Measurements from ENCODE around the gene SPOCK2.

DNA sequence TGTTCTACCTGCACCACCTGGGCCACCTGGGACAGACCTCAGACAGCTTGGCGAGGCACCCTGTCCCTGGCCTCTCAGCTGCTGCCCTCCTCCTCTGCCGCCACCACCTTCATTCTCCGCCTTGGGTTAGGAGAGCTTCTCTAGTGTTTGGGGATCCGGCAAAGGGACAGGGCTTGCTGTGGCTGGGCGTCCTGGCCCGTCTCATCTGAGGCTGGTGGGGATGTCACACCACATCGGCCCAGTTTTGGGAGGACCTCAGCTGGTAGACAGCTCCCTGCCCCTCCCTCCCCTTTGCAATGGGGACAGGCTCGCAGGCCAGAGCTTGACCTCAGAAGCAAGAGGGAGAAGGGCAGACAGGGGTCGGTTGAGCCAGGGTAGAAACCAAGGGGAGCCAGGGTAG is 26.4 kb downstream of the SPOCK2 start:
- TF ChIP-seq CHD2 (IDR thresholded peaks at IDR 0.05; ENCODE audit: low read depth, low read length): no peak
- TF ChIP-seq SMARCC2 (IDR thresholded peaks at IDR 0.05): no peak
- no peak for TF ChIP-seq TMF1 (CRISPR knock-in tag; IDR thresholded peaks at IDR 0.05; ENCODE audit: low read depth)
- no peak for TF ChIP-seq MAFK (conservative IDR thresholded peaks at IDR 0.05 in 1 of 2, IDR thresholded peaks at IDR 0.05 in 1 of 2; ENCODE audit: low read length in 2 of 2)
- no peak for TF ChIP-seq TRIM24 (CRISPR knock-in tag; IDR thresholded peaks at IDR 0.05)
- TF ChIP-seq CAMTA2 (CRISPR knock-in tag; IDR thresholded peaks at IDR 0.05; ENCODE audit: borderline replicate concordance): no peak
- TF ChIP-seq RFX5 (IDR thresholded peaks at IDR 0.05; ENCODE audit: low read depth, low read length): no peak
- TF ChIP-seq, protein P1, sequence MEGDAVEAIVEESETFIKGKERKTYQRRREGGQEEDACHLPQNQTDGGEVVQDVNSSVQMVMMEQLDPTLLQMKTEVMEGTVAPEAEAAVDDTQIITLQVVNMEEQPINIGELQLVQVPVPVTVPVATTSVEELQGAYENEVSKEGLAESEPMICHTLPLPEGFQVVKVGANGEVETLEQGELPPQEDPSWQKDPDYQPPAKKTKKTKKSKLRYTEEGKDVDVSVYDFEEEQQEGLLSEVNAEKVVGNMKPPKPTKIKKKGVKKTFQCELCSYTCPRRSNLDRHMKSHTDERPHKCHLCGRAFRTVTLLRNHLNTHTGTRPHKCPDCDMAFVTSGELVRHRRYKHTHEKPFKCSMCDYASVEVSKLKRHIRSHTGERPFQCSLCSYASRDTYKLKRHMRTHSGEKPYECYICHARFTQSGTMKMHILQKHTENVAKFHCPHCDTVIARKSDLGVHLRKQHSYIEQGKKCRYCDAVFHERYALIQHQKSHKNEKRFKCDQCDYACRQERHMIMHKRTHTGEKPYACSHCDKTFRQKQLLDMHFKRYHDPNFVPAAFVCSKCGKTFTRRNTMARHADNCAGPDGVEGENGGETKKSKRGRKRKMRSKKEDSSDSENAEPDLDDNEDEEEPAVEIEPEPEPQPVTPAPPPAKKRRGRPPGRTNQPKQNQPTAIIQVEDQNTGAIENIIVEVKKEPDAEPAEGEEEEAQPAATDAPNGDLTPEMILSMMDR (CRISPR knock-in tag; IDR thresholded peaks at IDR 0.05): no peak
- TF ChIP-seq TAF1 (CRISPR knock-in tag; IDR thresholded peaks at IDR 0.05): no peak
- no peak for TF ChIP-seq ZNF614 (CRISPR knock-in tag; IDR thresholded peaks at IDR 0.05; ENCODE audit: borderline replicate concordance)
- TF ChIP-seq, protein P2, sequence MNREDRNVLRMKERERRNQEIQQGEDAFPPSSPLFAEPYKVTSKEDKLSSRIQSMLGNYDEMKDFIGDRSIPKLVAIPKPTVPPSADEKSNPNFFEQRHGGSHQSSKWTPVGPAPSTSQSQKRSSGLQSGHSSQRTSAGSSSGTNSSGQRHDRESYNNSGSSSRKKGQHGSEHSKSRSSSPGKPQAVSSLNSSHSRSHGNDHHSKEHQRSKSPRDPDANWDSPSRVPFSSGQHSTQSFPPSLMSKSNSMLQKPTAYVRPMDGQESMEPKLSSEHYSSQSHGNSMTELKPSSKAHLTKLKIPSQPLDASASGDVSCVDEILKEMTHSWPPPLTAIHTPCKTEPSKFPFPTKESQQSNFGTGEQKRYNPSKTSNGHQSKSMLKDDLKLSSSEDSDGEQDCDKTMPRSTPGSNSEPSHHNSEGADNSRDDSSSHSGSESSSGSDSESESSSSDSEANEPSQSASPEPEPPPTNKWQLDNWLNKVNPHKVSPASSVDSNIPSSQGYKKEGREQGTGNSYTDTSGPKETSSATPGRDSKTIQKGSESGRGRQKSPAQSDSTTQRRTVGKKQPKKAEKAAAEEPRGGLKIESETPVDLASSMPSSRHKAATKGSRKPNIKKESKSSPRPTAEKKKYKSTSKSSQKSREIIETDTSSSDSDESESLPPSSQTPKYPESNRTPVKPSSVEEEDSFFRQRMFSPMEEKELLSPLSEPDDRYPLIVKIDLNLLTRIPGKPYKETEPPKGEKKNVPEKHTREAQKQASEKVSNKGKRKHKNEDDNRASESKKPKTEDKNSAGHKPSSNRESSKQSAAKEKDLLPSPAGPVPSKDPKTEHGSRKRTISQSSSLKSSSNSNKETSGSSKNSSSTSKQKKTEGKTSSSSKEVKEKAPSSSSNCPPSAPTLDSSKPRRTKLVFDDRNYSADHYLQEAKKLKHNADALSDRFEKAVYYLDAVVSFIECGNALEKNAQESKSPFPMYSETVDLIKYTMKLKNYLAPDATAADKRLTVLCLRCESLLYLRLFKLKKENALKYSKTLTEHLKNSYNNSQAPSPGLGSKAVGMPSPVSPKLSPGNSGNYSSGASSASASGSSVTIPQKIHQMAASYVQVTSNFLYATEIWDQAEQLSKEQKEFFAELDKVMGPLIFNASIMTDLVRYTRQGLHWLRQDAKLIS (CRISPR knock-in tag; IDR thresholded peaks at IDR 0.05): no peak
- no peak for TF ChIP-seq ZSCAN30 (CRISPR knock-in tag; IDR thresholded peaks at IDR 0.05)

Data from HepG2 (cell line).